ENCODE measurements around the gene SLC4A2.

The SLC4A2 gene

GRCh38 chr7:151078233-151079040 lies 19.0 kb downstream of the SLC4A2 start:
- Mint-ChIP-seq H3K36me3 (ENCODE audit: insufficient read depth) (peaks cover 26% of the 10 kb centered on the region), H3K4me3 (peak overlapping the region; percentile 73 to 79), H3K27ac (peak overlapping the region; percentile 80 to 84), H3K27me3 (no peaks in the 10 kb centered on the region), H3K9me3 (no peaks in the 10 kb centered on the region), H3K4me1 (ENCODE audit: low read depth in 2 of 2) (peaks cover 17 to 20% of the 10 kb centered on the region in 2 donors)
- DNase-seq (no peak), ATAC-seq (replicated peaks) (no peak)

DNA sequence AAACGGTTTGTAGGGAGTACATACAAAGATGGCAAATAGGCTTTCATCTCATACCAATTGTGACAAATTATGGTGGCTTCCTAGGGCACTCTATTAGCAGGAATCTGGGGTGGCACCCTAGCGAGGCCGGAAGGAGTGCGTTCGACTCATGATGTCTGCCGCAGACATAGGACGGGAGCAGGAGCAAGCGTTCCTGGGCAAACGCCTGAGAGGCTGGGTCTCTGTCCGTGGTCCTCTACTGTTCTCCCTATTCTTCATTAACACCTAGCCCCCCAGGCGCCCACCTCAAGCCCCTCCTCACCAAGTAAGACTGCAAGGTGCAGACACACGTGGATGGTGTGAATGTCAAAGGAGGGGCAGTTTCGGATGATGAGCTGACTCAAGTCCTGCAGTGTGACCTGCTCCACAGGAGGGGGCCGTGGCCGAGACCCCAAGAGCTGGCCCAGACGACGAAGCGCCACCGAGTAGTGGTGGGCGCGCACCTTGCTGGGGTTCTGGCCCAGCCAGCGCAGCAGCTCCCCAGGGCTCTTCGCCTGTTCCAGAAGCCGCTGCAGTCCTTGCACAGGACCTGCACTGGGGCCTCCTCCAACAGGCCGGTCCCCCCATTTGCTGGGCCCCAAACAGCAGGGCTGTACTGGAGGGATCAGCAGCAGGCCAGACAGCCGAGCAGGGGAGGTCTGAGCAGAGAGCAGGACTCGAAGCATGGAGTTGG lies 20.0 kb downstream of the SLC4A2 start:
- DNase-seq (no peak), ATAC-seq (replicated peaks) (no peak)
- Mint-ChIP-seq H3K27ac (peak overlapping the region; percentile 84 to 88), H3K27me3 (no peaks in the 10 kb centered on the region), H3K36me3 (ENCODE audit: insufficient read depth) (peaks cover 18% of the 10 kb centered on the region), H3K9me3 (no peaks in the 10 kb centered on the region), H3K4me3 (peak overlapping the region; percentile 73 to 79), H3K4me1 (ENCODE audit: low read depth in 2 of 2) (peaks cover 20% of the 10 kb centered on the region in 2 donors)

- H3K9me3 Mint-ChIP-seq = no peaks in the 10 kb centered on the region
- ATAC-seq (replicated peaks) = no peak
- DNase-seq = no peak
- H3K4me1 Mint-ChIP-seq (ENCODE audit: low read depth in 2 of 2) = peaks cover 24 to 25% of the 10 kb centered on the region in 2 donors
- H3K27ac Mint-ChIP-seq = peak overlapping the region; percentile 84 to 88
- peaks cover 10% of the 10 kb centered on the region for H3K36me3 Mint-ChIP-seq (ENCODE audit: insufficient read depth)
- H3K27me3 Mint-ChIP-seq = peaks cover 0 to 4% of the 10 kb centered on the region in 2 donors
- peak overlapping the region; percentile 73 to 79 for H3K4me3 Mint-ChIP-seq
These were observed 20.7 kb downstream of the SLC4A2 start for GRCh38 chr7:151080067-151080521.

- ATAC-seq (replicated peaks) = peak; percentile 72
These were observed 21.3 kb downstream of the SLC4A2 start, which contains the start of gene FASTK for GRCh38 chr7:151080522-151081169. FASTK (minus strand) TSS chr7:151080809; CDS start chr7:151080766, 43 bp downstream.

GRCh38 chr7:151081170-151082101 lies 22.0 kb downstream of the SLC4A2 start:
- Mint-ChIP-seq H3K4me3 (peak overlapping the region; percentile 94 to 95), H3K27me3 (peaks cover 0 to 9% of the 10 kb centered on the region in 2 donors), H3K27ac (peak overlapping the region; percentile 88 to 92), H3K4me1 (ENCODE audit: low read depth in 2 of 2) (peaks cover 32 to 34% of the 10 kb centered on the region in 2 donors), H3K9me3 (no peaks in the 10 kb centered on the region), H3K36me3 (ENCODE audit: insufficient read depth) (peaks cover 10% of the 10 kb centered on the region)
- no peak for DNase-seq
- ATAC-seq (replicated peaks) = no peak

More at GRCh38 chr7:151080522-151081169, 21.3 kb downstream of the SLC4A2 start, which contains the start of gene FASTK:
- H3K27ac Mint-ChIP-seq = peak within 1 kb of the TSS; percentile 88 to 92
- DNase-seq = peak; percentile 79 to 85 (median 80)
- H3K9me3 Mint-ChIP-seq = no peaks in the 10 kb centered on the region
- H3K27me3 Mint-ChIP-seq = peaks cover 0 to 9% of the 10 kb centered on the region in 2 donors
- H3K4me1 Mint-ChIP-seq (ENCODE audit: low read depth in 2 of 2) = peaks cover 29 to 31% of the 10 kb centered on the region in 2 donors
- H3K36me3 Mint-ChIP-seq (ENCODE audit: insufficient read depth) = peaks cover 10% of the 10 kb centered on the region
- peak within 1 kb of the TSS; percentile 94 to 95 for H3K4me3 Mint-ChIP-seq

GRCh38 chr7:151082141-151083070 lies 23.0 kb downstream of the SLC4A2 start:
- no peak for DNase-seq
- peaks cover 15% of the 10 kb centered on the region for H3K36me3 Mint-ChIP-seq (ENCODE audit: insufficient read depth)
- peaks cover 32 to 34% of the 10 kb centered on the region in 2 donors for H3K4me1 Mint-ChIP-seq (ENCODE audit: low read depth in 2 of 2)

GRCh38 chr7:151083071-151083823 lies 23.9 kb downstream of the SLC4A2 start, which contains the start of gene TMUB1:
TMUB1 (minus strand) TSS chr7:151083493; CDS start chr7:151082563, 930 bp downstream.
- H3K9me3 Mint-ChIP-seq = no peaks in the 10 kb centered on the region
- ATAC-seq (replicated peaks) (peak; percentile 67), DNase-seq (peak; percentile 82 to 89 (median 87))
- peaks cover 0 to 9% of the 10 kb centered on the region in 2 donors for H3K27me3 Mint-ChIP-seq
- peaks cover 30 to 35% of the 10 kb centered on the region in 2 donors for H3K4me1 Mint-ChIP-seq (ENCODE audit: low read depth in 2 of 2)
- H3K36me3 Mint-ChIP-seq (ENCODE audit: insufficient read depth) = peaks cover 12% of the 10 kb centered on the region
- peak within 1 kb of the TSS; percentile 92 to 96 for H3K27ac Mint-ChIP-seq
- peak within 1 kb of the TSS; percentile 94 to 95 for H3K4me3 Mint-ChIP-seq

More at GRCh38 chr7:151082141-151083070, 23.0 kb downstream of the SLC4A2 start:
- Mint-ChIP-seq H3K27ac (peak overlapping the region; percentile 92 to 96), H3K4me3 (peak overlapping the region; percentile 94 to 95), H3K27me3 (peaks cover 0 to 9% of the 10 kb centered on the region in 2 donors), H3K9me3 (no peaks in the 10 kb centered on the region)
- no peak for ATAC-seq (replicated peaks)

GRCh38 chr7:151083824-151084160 lies 24.4 kb downstream of the SLC4A2 start:
- no peak for DNase-seq
- peak overlapping the region; percentile 94 to 95 for H3K4me3 Mint-ChIP-seq
- no peak for ATAC-seq (replicated peaks)
- peaks cover 0 to 9% of the 10 kb centered on the region in 2 donors for H3K27me3 Mint-ChIP-seq
- no peaks in the 10 kb centered on the region for H3K9me3 Mint-ChIP-seq
- peaks cover 29 to 33% of the 10 kb centered on the region in 2 donors for H3K4me1 Mint-ChIP-seq (ENCODE audit: low read depth in 2 of 2)
- H3K36me3 Mint-ChIP-seq (ENCODE audit: insufficient read depth) = peaks cover 11% of the 10 kb centered on the region
- H3K27ac Mint-ChIP-seq = peak overlapping the region; percentile 92 to 96

DNA sequence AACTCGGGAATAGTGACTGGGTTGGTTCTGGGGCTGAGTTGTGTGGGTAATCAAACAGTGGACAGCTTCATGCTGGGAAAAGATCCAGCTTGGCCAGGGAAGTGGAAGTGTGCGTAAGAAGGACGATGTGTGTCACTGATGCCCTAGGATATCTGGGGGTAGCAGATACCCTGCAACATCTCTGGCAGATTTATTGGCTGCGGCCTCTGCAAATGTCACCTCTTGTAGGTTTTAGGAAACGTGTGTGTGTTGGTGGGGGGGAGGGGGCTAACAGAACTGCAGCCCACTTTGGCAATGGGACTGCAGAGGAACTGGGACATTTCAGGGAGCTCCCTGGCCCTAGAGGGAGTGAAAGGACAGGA lies 25.9 kb downstream of the SLC4A2 start:
- Mint-ChIP-seq H3K27me3 (peaks cover 0 to 9% of the 10 kb centered on the region in 2 donors), H3K4me1 (ENCODE audit: low read depth in 2 of 2) (peaks cover 27 to 35% of the 10 kb centered on the region in 2 donors), H3K27ac (peak overlapping the region; percentile 84 to 96), H3K36me3 (ENCODE audit: insufficient read depth) (peaks cover 11% of the 10 kb centered on the region), H3K9me3 (no peaks in the 10 kb centered on the region), H3K4me3 (peak overlapping the region; percentile 94 to 95)
- DNase-seq (no peak), ATAC-seq (replicated peaks) (no peak)

- peaks cover 11% of the 10 kb centered on the region for H3K36me3 Mint-ChIP-seq (ENCODE audit: insufficient read depth)
- DNase-seq (peak in 1 of 3 experiments; percentile 25), ATAC-seq (replicated peaks) (peak; percentile 1)
- no peaks in the 10 kb centered on the region for H3K9me3 Mint-ChIP-seq
- peaks cover 0 to 9% of the 10 kb centered on the region in 2 donors for H3K27me3 Mint-ChIP-seq
- H3K4me1 Mint-ChIP-seq (ENCODE audit: low read depth in 2 of 2) = peaks cover 27 to 35% of the 10 kb centered on the region in 2 donors
- H3K4me3 Mint-ChIP-seq = peak within 1 kb of the TSS; percentile 94 to 95
- H3K27ac Mint-ChIP-seq = peak within 1 kb of the TSS; percentile 84 to 96
These were observed 26.6 kb downstream of the SLC4A2 start, which contains the start of gene AGAP3 for GRCh38 chr7:151085691-151086620. AGAP3 (plus strand) TSS chr7:151086475; CDS start chr7:151086742, 267 bp downstream.

Measured in effector memory CD8-positive, alpha-beta T cell (primary cell).